Tibial nerve (tissue), 4 donors: ENCODE results near the gene ATF5.

ENCODE experiments used
- CTCF ChIP-seq, 5 experiments: fragments of 200-600 bp in 3 of 5; fragments of 450-650 bp in 2 of 5; sonication (generic) in 3 of 5; IDR thresholded peaks; one replicate each; pipeline ENCODE4 v1.5.1; 2016 to 2019; ENCODE audit warnings: antibody characterized with exemption in 5 of 5, mild to moderate bottlenecking in 3 of 5, moderate library complexity in 2 of 5
- EP300 ChIP-seq, 2 donors: sonication (generic); formaldehyde crosslinking; IDR thresholded peaks; one replicate each; pipeline ENCODE4 v1.6.1; 2017; ENCODE audit warnings: antibody characterized with exemption in 2 of 2, mild to moderate bottlenecking in 1 of 2
- POLR2A ChIP-seq, 2 donors: fragments of 450-650 bp; IDR thresholded peaks; one replicate each; pipeline ENCODE4 v1.6.1; 2017; ENCODE audit warnings: antibody characterized with exemption in 2 of 2, mild to moderate bottlenecking in 2 of 2, moderate library complexity in 2 of 2

- no peak for TF ChIP-seq CTCF (IDR thresholded peaks at IDR 0.05)
- no peak for TF ChIP-seq POLR2A (IDR thresholded peaks at IDR 0.05)
- TF ChIP-seq EP300 (IDR thresholded peaks at IDR 0.05): peak in 1 of 2 donors; percentile 60
Measured at GRCh38 chr19:49973987-49974386, 45.0 kb downstream of the ATF5 start.
